Measurements from ENCODE around the gene SPRN.
A peak's percentile ranks its signal among the peaks of the same experiment; 100 is the strongest.
"Not testable (repeated sequence)": the region's sequence is repeated elsewhere in the genome, so short reads cannot be mapped to it uniquely, and the experiment has no call there.

SPRN gene

GRCh38 chr10:133386951-133387350 lies 37.5 kb downstream of the SPRN start:
- DNase-seq (ENCODE audit: low read depth in 2 of 2) = not testable (repeated sequence)

GRCh38 chr10:133385214-133385613 lies 39.2 kb downstream of the SPRN start:
- no peak for DNase-seq (ENCODE audit: low read depth in 2 of 2)

- DNase-seq (ENCODE audit: low read depth in 2 of 2) = no peak
Observed at GRCh38 chr10:133384071-133384470, 40.4 kb downstream of the SPRN start.

GRCh38 chr10:133383551-133383950 lies 40.9 kb downstream of the SPRN start:
- no peak for DNase-seq (ENCODE audit: low read depth in 2 of 2)

GRCh38 chr10:133381036-133381435 lies 43.4 kb downstream of the SPRN start:
- DNase-seq (ENCODE audit: low read depth in 2 of 2) = no peak

GRCh38 chr10:133379801-133380666 lies 44.4 kb downstream of the SPRN start:
- no peak for DNase-seq (ENCODE audit: low read depth in 2 of 2)

GRCh38 chr10:133379152-133379800 lies 45.1 kb downstream of the SPRN start, which contains the start of gene PAOX:
TSS of gene PAOX (plus strand) at chr10:133379262. CDS start at chr10:133379317, 55 bp downstream.
- peak; percentile 55 to 56 for DNase-seq (ENCODE audit: low read depth in 2 of 2)

- DNase-seq (ENCODE audit: low read depth in 2 of 2) = peak; percentile 35 to 36
Observed at GRCh38 chr10:133378251-133379096, 46.0 kb downstream of the SPRN start.

- DNase-seq (ENCODE audit: low read depth in 2 of 2) = no peak
Observed at GRCh38 chr10:133377818-133378250, 46.6 kb downstream of the SPRN start.

- DNase-seq (ENCODE audit: low read depth in 2 of 2) = no peak
Observed at GRCh38 chr10:133377025-133377817, 47.2 kb downstream of the SPRN start.

GRCh38 chr10:133376183-133376582 lies 48.2 kb downstream of the SPRN start:
- DNase-seq (ENCODE audit: low read depth in 2 of 2) = not testable (repeated sequence)

GRCh38 chr10:133375357-133376115 lies 48.9 kb downstream of the SPRN start:
- DNase-seq (ENCODE audit: low read depth in 2 of 2) = no peak

GRCh38 chr10:133373174-133374090 lies 51.0 kb downstream of the SPRN start, which contains the start of gene ECHS1:
TSS of gene ECHS1 (minus strand) at chr10:133373354. CDS start at chr10:133373333, 21 bp downstream.
- DNase-seq (ENCODE audit: low read depth in 2 of 2) = peak; percentile 93 to 96

- no peak for DNase-seq (ENCODE audit: low read depth in 2 of 2)
Observed at GRCh38 chr10:133372507-133372906, 51.9 kb downstream of the SPRN start.
